Liver (tissue), 2 donors: ENCODE measurements around the gene COL23A1.

Source experiments
- CTCF ChIP-seq: fragments of 150-350 bp; IDR thresholded peaks from 2 replicates; pipeline ENCODE4 v1.5.1; 2017; ENCODE audit warnings: improper control_type of control experiment, low read depth, low read length; ENCODE audit not compliant: missing input control
- TF ChIP-seq, protein P1 (sequence below): IDR thresholded peaks from 2 replicates; pipeline ENCODE4 v1.6.1; 2016; ENCODE audit warnings: antibody characterized with exemption, mild to moderate bottlenecking
- donor health status: healthy.

DNA sequence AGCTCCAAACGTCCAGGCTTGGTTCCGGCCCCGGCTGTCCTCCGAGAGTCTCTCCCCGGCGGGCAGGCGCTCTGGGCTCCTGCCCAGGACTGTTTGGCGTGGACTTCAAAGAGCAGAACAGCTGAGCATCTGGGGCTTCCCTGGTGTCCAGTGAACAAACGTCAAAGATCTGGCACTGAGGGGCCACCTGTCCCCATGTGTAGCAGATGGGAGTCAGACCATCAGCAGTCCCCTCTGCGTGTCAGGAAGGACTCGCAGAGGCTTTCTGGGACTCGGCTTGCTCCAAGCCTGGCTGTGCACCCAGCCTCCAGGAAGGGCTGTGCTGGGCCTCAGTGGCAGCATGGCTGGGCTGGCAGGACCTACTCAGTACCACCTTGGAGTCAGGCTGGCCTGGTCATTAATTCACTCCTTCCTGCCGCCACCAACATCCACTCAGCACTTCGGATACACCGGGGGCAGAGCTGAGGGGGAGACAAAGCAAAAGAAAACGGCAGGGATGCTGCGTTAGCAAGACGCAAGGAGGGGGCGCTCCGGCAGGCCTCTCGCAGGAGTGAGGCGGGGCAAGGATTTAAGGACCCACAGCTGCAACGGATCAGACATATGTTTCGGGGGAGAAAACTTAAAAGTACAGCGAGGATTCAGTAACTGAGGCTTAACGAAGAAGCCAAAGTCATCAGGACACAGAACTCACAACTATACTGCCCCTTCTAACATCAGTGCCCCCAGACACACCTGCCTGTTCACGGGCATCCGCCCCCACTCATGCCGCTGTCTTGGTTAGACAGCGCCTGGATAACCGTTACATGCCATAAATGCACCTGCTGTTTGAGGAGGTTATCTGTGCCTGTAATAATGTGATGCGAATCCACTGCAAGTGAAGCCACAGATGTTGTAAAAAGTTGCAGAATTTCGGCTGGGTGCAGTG lies 193.1 kb downstream of the COL23A1 start:
- TF ChIP-seq, protein P1, sequence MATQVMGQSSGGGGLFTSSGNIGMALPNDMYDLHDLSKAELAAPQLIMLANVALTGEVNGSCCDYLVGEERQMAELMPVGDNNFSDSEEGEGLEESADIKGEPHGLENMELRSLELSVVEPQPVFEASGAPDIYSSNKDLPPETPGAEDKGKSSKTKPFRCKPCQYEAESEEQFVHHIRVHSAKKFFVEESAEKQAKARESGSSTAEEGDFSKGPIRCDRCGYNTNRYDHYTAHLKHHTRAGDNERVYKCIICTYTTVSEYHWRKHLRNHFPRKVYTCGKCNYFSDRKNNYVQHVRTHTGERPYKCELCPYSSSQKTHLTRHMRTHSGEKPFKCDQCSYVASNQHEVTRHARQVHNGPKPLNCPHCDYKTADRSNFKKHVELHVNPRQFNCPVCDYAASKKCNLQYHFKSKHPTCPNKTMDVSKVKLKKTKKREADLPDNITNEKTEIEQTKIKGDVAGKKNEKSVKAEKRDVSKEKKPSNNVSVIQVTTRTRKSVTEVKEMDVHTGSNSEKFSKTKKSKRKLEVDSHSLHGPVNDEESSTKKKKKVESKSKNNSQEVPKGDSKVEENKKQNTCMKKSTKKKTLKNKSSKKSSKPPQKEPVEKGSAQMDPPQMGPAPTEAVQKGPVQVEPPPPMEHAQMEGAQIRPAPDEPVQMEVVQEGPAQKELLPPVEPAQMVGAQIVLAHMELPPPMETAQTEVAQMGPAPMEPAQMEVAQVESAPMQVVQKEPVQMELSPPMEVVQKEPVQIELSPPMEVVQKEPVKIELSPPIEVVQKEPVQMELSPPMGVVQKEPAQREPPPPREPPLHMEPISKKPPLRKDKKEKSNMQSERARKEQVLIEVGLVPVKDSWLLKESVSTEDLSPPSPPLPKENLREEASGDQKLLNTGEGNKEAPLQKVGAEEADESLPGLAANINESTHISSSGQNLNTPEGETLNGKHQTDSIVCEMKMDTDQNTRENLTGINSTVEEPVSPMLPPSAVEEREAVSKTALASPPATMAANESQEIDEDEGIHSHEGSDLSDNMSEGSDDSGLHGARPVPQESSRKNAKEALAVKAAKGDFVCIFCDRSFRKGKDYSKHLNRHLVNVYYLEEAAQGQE: no peak
- no peak for TF ChIP-seq CTCF
